DMS53 treated with DMSO at 0.1 percent for 48 hours (cell line): ENCODE data around the gene CBX6.

Source experiments
- DNase-seq: peaks from one replicate; lab custom pipeline; 2025; ENCODE audit not compliant: unreplicated experiment; lab: John Stamatoyannopoulos, UW

The CBX6 gene

DNA sequence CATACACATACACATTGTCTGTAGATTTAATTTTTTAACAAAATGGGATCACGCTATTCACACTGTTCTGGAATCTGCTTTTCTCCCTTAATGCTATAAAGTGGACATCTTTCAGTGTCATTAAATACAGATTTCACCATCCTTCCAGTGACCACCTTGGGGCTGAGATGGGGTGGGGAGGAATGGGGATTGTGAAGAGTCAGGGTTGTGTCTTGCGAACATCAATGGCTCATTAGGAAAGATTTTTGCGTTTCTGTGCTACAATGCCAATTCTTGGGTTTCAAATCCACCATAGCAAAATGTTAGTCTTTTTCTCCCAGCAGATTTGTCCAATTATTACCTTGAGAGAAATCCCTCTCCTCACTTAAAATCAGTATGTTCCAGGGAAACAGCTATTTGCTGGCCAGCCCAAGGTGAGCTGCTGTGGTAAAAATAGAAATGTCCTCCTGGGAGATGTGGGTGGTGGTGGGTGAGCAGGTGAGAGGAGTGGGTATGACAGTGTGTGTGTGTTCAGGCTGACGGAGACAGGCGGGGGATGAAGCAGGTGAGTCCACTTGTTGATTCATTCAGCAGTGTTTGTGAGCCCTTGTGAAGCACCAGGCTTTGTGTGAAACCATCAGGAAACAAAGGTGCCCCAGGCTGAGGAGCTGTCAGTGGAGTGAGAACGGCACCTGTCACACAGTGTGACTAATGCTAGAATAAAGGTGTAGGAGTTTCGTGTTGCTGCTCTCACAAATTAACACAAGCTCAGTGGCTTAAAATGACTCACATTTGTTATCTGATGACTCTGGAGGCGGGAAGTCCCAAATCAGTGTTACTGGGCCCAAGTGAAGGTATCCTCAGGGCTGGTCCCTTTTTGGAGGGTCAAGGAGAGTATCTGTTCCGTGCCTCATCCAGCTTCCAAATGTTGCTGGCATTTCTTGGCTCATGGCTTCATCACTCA, 1.7 kb upstream of the CBX6 start:
- DNase-seq, result peak; percentile 88

DNA sequence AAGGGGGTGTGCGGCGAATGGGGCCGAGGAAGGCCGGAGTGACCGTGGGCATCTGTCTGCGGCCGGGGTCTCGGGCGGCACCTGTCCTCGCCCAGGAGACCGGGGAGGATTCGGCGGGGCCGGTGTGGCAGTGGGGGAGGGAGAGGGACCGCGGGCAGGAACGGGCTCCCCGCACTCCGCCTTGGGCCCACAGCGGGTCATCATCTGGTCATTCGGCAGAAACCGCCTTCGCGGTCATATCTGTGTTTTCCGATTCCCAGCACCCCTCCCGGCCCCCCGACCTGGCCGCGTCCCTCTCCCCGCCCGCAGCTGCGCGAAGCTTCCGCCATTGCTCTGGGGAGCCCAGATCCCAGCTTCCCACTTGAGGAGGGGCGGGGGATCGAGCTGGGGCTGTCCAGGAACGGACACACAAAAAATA, 824 bp upstream of the CBX6 start:
- peak; percentile 44 for DNase-seq

DNA sequence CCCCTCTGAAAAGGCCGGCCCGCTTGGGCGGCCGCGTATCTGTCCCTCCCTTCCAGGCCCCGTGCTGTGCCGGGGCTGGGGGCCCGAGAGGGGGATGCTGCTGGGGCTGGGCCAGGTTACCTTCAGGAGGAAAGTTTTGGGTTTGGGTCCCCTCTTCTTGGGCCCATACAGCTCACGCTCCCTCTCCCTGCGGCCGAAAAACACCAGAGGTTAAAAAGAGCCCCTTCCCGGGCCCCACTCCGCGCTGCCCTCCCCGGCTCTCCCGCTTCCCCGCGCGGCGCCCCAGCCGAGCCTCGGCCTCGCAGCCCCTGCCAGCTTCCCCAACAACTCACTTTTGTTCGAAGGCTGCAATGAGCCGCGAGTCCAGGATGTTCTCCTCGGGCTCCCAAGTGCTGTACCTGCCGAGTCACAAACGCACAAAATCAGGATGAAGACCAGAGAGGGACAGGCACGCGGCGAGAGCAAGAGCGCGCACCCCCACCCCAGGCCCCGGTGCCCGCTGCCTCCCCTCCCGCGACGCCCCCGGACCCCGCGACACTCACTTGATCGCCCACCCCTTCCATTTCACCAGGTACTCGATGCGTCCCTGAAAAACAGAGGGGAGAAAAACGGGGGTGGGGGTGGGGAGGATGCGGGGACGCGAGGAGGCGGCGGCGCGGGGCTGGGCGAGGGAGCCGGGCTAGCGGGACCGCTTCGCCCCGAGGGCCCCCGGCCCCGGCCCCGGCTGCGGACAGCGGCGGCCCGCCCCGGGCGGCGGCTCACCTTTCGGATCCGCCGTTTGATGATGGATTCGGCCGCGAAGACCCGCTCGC, 450 bp downstream of the CBX6 start:
- DNase-seq, result no peak

DNA sequence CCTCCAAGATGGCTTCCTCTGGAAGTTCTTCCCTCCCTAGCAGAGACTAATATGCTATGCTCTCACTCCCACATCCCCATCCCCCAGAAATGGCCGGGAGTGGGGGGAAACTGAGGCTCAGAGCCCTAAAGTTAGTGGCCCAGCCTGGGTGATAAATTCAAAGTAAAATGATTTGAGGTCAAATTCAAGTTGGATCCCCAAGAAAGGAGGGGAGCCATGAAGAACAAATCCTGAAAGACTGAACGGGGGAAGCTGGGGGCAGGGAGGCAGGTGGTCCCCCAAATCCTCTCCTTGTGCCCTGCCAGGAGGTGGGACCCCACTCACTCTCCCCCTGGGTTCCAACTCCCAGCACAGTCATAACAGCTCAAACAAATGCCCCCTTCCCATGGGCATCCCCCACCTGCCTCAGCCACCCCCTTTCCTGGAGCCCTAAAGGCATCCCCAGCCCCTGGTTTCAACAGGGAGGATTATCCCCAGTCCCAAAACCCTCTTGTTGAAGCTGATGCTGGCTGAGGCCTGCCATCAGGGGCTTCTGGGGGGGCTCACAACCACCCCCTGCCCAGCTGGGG, 1.1 kb downstream of the CBX6 start:
- no peak for DNase-seq

DNA sequence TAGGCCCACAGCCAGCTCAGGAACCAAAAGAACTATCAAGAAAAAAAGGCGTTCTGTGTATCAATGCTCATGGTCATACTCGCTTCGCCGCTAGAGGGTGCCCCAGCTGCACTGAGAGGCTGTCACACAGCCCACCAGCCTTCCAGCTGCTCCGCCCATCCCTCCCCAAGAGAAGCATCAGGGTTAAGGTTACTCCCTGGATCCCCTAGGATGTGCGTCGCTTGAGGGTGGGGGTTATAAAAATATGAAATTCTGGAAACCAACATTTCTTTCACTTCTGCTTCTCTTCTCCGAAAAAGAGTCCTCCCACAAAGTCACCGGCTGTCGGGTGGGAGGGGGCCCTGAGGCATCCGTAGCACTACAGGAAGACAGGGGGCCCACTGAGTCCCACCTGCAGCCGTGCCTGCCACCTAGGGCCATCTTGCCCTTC, 1.7 kb downstream of the CBX6 start:
- peak; percentile 38 for DNase-seq

DNA sequence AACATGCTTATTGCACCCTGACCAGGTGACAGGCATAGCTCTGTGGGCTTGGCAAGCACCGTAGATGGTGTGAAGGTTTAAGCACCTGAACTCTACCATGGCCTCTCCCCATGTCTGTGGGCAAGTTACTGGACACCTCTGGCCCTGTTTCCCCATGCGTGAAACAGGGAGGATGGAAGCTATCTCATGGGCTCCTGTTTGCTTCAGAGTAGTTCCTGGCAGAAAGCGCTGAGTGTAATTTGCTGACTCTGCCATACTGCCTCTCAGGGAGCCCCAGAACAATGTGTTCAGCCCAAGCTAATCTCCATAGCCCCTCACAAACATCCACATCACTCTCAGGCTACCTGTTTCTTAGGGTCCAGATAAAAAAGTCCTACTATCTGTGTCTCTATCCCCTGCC, 2.4 kb downstream of the CBX6 start:
- DNase-seq, result no peak

DNA sequence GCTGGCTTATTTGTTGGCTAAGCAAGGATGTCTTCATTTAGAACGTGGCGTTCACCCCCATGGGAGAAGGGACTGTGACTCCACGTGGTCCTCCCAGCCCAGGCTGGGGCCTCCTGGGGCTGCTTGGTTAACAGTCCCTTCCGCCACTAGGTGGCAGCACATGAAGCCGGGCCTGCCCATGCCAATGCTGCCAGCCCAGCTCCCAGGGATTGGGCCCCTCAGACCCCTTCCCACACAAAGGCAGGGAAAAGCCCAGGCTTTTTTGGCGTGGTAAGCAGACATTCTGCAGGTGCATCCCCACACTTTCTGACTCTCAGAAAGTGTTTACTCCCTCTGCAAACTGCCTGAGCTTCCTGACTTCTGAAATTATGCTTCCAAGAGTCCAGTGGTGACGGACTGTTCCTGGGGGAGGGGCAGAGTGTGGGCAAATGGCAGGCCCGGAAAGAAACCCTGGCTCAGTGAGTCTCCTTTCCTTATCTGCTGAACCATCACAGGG, 3.1 kb downstream of the CBX6 start:
- peak; percentile 6 for DNase-seq

DNA sequence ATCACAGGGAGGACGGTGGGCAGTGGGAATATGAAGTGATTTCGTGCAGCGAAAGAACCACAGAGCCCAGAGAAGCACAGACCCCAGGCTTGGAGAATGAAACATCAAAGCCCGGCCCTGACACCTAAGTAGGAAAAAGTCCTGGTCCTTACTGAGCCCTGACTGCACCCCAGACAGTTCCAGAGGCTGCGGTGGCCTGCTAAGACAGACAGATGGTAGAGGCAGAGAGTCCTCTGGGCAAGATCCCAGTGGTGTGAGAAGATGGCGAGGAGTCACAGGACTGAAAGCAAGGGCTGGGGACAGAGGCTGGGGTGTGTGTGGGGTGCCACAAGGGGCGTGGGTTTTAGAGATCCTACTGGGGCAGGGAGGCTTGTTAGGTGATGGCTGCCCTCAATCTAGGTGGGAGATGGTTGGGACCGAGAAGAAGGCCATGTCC, 3.7 kb downstream of the CBX6 start:
- DNase-seq, result no peak

DNA sequence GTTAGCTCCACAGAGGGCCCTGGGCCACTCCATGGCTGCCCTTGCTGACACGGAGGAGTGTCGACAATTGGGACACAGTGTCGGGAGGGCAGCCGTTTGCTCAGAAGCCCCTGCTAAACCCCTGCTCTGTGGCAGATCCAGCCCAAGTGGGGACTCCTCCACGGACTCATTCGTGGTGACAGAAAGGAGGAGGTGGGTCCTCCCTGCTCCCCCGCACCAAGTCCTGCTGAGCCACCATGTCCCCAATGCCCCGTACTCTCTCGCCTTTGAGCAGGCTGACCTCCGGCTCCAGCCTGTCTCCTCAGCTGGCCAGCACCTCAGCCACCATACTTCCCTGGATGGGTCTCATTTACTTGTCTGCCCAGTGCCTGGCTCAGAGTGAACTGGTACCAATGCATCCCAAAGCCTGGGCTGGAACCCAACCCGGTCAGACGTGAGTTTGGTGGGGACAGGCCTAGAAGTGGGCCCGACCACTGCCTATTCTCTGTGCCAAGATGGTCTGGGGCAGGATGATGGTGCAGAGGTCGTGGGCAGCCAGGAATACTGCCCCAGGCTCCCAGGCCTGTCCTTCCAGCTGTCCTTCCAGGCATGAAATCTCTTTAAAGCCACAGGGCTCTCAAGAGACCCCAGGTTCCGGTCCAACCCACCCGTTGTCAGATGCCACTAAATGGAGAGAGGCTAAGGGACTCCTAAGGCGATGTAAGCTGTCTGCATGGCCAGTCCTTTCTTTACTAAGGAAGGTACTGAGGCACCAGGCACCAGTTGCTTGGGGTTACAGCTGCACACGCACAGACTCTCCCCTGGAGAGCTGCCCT, 4.3 kb downstream of the CBX6 start:
- no peak for DNase-seq

DNA sequence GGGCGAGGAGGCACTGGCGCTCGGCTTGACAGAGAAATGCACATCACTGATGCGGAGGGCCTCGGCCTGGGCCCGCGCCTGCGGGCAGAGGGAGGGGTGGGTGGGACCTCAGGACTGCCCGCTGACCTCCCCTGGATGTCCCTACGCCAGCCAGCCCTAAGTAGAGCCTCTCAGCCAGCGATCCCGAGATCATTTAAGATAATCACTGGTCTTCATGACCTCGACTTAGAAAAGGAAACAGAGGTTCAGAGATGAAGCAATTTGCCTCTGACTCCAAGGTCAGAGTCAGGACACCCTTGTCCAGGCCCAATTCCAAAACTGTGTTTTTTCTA, 4.9 kb downstream of the CBX6 start:
- DNase-seq, result no peak

DNA sequence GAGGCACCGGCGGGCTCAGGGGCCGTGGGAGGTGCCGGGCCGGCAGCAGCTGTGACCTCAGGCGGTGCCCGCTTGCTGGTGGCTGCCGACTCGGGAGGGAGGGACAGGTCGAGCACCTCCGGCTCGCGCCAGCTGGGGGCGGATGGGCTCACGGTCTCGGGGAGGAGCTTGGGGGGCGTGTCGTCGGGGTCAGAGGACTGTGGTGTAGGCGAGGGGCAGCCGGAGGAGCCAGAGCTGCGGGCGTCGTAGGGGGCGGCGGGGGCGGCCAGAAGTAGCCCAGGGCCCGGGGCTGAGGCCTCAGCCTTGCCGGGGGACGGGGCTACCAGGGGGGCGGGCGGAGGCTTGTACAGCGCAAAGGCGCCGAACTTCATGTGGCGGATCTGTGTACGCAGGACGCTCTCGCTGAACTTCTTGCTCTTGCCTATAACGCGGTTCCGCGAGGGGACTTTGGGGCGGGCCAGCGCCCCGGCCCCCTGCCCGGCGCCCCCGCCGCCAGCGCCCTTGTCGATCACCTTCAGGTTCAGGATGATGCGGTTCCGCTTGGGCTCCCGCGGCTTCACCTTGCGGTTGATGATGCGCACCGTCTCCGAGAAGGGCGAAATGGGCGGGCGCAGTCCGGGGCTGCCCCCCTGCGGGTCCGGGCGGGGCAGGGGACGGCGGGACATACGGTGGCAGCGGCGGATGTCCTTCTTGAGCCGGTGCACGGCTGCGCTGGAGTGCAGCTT, 5.5 kb downstream of the CBX6 start:
- DNase-seq, result no peak

DNA sequence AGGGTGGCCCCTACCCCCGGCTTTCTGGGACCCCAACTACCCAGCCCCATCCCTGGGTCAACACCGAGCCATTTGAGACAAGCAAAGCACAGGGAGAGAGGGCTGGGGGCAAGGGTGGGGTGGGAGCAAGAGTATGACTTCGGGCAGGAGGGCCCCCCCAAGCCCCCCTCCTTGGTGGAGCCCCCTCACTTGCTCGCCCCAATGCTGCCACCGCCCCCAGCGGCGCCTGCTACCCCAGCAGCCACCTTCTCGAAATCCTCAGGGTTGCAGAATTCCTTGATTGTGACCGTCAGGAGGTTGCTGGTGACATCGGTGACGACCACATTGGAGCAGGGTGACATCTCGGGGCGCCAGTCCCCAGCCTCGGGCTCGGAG, 6.0 kb downstream of the CBX6 start:
- DNase-seq, result no peak

DNA sequence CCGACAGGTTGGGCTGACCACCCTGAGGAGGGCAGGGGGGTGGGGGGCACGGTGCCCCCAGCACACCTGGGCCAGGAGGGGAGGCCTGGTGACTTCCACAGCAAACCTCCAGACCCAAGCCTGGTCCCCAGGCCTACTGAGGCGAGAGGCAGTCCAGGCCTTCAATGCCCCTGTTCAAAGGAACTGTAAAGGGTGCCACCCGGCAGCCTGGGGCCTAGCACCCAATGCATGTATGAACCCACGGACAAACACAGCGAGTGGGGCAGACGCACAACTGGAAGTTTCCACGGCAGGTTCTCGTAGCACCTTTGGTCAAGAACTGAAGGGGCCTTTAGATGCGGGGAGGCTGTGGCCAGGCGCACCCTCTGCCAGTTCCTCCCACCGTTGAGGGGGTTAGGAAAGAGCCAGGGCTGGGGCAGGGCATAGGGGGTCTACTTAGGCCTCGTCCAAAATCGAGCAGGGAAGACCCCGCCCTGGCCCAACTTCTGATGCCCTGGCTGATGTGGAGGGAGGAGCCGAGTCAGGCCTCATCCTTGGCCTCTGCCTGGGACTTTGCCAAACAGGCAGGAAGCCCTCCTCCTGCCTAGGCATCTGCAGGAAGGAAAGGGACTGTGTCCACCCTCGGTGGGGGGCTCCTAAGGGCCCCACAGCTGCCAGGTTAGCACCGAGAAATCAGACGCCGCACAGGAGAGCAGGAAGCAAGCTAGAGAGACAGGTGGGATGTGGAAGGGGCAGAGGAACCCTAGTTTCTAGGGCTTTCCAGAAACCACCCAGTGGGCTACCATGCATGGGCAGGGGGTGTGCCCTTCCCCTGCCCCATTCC, 6.6 kb downstream of the CBX6 start:
- no peak for DNase-seq

DNA sequence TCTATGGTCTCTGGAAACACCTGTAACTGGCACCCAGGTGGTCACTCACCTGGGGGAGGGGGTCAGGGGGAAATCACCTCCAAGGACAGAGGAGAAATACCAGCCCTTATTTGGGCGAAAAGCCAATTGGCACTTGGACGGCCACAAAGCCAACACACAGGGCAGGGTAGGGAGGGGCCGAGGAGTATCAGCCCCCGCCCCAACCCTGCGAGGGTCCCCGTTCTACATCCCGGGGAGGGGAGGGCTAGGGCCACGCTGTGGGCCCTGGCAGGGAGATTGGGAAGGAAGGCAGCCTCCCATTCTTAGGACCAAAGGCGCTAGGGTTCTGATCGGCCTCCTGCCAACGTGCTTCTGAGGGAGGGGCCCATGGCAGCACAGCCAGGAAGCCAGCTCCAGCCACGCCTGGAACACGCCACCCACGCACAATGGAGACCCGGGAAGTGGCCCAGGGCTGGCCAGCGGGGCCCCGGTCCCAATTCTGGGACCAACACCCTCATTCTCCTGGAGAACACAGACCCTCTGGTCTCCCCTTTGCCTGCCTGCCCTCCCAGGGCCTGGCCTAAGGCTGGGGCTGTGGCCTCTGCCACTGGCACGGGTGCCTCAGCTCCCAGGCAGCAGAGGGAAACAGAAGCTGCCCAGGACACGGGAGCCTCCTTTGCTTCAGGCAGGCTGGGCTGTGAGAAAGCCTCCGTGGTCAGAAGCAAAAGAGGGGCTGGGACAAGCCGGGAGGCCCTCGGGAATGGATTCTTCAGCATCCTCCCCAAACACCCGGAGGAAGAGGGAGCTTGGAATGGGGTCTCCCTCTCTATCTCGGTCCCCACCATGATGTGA, 7.4 kb downstream of the CBX6 start:
- no peak for DNase-seq

DNA sequence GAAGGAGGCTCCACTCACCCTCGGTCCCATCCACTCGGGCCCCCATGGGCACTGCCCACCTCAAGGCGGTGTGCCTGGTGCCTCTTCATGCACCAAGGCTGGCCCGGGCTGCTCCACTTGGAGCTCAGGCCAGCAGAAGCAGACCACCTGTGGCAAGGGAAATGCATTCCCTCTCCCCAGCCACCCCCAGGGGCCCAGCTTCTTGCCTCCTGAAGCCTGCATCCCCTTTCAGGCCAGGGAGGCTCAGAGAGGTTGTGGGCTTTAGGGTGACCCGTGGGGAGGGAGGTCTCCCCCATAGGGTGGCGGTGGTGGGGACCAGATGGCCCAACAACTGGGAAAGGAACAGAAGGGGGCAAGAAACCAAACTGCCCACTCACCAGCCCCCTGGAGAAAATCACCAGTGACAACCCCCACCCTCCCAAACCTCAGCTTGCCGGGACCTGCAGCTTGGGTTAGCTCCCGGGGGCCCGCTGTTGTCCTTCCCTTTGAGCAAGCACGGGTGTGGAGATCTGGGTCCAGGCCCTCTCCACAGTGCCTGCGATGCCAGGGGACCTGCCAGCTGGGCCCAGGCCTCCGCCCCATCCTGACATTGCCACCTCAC, 8.4 kb downstream of the CBX6 start:
- DNase-seq, result no peak

DNA sequence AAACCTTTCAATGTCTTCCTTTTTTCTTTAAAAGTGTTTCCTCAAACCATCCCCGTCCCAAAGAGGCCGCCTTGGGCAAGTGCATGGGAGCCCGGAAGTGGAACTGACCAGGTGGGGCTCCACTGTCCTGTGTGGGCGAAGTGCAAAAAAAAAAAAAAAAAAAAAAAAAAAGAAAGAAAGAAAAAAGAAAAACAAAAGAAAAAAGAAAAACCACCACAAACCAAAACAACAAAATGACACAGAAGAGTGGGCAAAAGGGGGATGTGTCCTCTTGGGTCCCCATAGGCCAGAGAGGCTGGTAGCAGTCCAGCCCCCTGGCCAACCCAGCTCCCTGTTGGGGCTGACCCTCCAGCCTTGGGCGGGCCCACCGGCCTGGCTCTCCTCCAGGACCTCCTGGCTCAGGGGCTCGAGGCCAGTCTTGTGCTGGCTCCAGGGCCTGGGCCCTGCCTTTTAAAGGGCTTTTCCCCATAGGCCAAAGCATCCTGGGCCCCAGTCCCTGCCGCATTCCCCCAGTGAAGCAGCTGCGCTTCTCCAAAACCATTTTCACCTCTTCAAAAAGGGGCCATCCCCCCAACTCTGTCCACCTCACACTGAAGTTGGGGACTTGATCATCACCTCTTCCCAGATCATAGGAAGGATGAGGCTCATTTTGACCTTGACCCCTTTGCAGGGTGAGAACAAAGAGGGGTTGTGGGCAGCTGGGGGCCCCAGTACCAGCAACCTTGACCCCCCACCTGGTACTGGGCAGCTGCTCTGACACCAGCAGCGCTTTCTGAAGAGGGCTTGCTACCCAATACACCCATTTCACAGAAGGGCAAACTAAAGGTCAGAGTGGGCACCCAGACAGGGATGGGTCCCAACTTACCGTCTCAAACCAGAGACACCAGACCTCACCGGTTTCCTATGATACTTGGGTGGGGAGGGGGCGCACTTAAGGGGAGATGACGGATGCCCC, 9.4 kb downstream of the CBX6 start:
- DNase-seq, result no peak

DNA sequence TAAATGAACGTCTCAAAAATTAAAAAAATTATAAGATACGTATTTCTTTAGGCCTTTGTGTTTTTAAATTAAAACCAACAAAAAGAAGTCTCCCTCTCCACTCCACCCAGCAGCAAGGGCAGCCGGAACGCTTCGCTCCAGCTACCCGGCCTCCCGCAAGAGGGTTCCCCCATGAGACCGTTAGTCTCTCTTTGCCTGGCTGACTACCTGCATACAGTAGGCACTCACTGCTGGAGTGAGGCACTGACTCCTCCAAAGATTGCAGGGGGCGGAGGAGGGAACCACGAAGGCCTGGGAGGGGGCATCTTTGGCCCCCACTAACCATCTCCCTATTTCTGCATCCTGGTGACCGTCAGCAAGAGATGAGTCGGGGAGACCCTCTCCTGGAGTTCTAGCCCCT, 10.1 kb downstream of the CBX6 start:
- DNase-seq, result no peak
